HG02678 (cell line): ENCODE results near the gene CHN2.

Experiments used
- ATAC-seq: cut with Tn5 transposase; IDR thresholded peaks from one replicate; pipeline ENCODE4 v1.9.1; 2021; ENCODE audit warnings: mild to moderate bottlenecking, moderate library complexity; ENCODE audit not compliant: unreplicated experiment

Gene CHN2

DNA sequence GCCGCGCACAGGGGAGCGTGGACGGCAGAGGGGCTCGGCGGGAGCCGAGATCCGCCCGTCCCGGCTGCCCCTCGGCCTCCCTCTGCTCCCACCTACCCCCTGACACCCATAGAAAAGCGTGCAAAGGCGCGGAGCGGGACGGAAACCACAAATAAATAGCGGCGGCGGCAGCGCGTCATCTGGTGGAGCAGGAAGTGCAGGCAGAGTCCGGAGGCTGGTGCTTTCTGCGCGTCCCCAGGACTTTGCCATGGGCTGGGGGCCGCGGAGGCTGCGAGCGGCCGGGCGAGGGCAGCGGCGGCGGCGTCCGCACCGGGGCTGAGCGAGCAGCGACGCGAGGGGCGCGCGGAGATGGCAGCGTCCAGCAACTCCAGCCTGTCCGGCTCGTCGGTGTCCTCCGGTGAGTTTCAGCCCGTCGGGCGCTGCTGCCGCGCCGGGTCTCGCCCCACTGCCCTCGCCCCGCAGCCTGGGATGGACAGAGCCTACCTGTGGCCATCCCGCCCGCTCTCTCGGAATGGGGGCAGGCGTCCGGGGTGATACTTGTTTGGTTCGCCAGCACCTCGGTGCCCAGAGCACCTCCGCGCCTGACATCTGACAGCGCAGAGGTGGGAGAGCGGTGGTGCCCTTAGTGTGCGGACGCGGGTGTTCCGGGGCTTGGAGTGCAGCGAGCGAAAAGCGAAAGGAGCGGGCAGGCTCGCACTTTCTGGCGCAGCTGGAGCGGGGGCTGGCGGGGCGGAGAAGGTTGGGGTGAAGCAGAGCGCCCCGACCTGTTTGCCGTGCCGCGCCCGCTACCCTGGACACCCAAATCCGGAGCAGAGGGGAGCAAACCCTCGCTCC, at the start of gene CHN2:
Gene CHN2, plus strand, starts transcription at position 182 of the 834 bp plus-strand sequence.
- ATAC-seq: no peak

DNA sequence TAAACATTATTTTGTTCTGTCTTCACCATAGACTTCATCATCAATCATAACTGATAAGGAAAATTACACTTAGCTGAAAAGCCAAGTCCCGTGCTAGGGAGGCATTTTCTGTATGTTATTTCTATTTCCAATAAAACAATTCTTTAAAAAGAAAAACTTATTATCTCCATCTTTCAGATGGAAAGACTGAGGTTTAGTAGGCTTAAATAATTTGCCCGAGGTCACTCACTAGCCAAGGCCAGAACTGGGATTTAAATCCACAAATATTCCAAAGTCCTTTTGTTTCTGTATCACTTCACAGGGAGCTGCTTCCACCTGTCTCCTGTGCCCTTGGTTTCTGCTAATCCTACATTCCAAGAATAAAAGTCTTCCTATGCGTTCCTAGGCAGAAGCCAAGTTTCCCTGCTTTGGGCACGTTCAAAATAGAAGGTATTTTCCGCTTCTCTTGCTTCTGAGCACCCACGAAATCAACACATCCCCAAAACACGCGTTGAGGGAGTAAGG, 49.0 kb upstream of the CHN2 start:
- ATAC-seq: no peak

DNA sequence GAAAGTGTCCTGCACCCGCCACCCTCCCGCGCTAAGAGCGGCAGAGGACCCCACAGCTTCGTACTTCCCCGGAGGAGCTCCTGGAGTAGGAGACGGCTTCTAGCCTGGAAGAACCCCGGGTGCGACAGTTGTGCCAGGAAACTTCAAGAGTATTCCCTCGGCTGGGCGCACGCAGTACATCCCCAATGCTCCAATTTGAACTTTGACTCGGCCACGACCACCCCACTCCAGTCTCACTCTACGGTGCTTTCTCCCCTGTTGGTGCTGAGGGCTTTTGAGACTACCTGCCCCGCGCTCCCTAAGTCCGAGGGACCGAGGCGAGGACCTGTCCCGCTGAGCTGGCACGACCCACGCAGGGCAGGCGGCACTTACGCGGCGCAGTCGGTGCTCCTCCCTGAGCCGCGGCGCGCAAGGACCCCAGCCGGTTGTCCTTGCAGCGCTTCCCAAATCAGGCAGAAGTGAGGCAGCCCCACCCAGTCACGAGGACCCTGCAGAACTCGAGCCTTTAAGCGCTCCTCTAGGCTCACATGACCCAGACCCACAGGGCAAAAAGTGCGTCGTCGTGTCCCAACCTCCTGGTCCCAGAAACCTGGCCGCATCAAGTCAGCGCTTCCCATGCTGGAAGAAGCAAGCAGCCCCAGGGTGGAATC, 48.4 kb upstream of the CHN2 start, which contains the start of gene CPVL:
Gene CPVL, minus strand, starts transcription at position 481 of the 650 bp plus-strand sequence. CDS start 25,476 bp downstream, outside the sequence.
- ATAC-seq: no peak

DNA sequence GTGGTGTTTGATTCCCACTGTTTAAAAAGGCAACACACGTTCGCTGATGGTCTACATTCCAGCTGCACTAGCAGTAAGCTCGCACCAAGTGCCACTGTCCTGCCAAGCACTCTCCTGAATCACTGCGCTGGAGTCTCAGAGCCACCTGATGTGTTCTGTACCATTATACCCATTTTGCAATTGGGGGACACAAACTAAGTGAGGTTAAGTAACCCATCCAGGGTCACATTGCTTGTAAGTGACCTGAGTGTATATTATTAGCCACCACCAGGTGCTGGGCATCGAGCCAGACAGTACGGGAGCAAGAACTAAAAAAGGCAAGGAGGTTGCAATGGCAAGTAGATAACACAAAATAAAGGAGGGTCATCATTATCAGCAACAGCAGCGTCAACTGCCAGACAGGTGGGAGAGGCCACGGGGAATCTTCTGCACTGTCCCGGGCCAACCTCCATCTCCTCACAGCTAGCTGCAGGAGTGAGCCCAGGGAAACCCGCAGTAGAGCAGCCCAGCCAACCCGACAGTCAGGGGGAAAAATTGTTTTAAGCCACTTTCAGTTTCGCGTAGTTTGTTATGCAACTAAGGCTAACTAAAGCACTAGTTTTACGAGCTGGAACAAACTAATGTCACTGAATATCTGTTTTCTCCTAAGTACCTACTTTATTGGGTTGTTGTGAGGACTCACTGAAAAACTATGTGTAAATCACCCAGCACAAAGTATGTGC, 47.5 kb upstream of the CHN2 start:
- ATAC-seq: no peak

DNA sequence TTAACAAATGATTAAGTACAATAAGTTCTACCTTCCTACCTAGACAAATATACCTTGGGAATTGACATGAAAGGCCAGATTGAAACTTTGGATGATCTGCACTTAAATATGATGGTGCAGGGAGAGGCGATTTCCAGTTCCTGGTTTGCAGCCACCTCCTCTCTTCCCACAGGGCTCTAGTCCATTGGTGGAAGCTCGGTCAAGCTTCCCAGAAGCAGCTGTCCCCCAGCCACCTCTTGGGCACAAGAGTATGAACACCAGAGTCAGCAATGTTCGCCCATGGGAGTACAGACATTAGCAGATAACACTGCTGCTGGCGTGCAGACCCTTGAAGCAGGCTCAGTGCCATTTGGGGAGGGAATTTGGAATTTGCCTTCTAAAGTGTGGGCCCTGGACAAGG, 46.8 kb upstream of the CHN2 start:
- ATAC-seq: no peak

DNA sequence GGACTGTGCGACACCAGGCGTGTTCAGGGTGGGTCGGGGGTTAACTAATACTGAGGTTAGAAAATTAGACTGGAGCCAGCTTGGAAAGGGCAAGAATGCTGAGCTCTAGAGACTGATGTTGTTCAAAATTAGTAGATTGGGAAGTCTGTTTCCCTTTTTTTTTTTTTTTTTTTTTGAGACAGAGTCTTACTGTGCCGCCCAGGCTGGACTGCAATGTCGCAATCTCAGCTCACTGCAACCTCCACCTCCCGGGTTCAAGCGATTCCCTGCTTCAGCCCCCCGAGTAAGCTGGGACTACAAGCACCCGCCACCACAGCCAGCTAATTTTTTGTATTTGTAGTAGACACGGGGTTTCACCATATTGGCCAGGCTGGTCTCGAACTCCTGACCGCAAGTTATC, 45.5 kb upstream of the CHN2 start:
- no peak for ATAC-seq

DNA sequence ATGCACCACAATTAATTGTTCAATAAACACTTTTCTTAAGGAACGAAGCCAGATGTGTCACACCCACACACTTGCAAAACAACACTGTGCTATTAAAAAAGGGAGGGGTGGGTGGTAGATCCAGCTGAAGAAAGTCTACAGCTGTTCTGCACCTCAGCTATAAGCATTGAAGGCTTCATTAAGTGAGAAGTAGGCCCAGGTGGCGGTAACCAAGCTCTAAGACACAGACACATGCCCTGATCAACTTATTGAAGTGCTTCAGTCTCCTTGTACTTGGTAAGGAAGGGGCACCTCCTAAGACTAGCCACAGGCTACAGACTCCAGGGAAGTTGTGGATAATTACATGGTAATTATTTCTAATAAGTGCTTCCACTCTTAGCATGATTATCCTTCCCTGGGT, 43.7 kb upstream of the CHN2 start:
- ATAC-seq: no peak

DNA sequence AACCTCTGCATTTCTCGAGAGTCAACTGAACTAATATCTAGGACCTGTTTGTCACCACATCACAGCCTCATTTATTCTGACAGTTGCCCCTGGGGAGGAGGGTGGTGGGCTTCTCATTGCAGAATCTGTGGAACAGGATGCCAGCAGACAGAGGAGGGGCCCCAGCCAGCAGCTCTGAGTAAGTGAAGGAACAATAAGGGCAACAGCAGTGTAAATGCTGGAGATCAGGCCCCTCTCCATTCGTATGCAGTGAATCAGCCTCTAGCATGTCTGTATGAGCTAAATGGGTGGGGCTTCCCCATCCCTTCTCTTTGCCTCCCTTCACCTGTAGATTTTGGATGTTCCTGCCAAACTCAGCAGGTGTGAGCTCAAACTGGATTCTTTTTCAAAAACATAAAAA, 40.5 kb upstream of the CHN2 start:
- ATAC-seq: no peak

DNA sequence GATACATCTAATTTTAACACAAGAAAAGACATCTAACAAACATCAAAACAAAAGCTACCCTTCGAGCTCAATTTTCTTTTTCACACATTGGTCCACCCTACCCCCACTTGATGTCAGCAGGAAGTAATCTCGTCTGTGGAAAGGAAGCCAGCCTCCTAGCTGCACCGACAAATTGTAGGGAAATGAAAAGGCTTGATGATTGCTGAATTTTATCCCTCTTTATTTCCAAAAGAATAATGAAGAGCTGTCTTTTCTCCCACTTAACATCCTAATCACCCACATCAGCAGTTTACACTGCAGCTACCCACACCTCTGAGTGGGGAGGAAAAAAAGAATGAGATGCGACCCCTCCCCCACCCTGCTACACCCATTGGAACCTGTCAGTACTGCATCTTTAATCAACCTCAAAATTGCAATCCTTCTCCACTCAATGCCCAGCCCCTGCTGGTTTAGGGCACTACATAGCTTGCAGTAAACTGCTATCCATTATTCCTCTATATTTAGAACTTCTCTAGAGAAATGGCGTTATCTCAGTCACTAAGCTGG, 37.6 kb upstream of the CHN2 start:
- ATAC-seq: no peak

DNA sequence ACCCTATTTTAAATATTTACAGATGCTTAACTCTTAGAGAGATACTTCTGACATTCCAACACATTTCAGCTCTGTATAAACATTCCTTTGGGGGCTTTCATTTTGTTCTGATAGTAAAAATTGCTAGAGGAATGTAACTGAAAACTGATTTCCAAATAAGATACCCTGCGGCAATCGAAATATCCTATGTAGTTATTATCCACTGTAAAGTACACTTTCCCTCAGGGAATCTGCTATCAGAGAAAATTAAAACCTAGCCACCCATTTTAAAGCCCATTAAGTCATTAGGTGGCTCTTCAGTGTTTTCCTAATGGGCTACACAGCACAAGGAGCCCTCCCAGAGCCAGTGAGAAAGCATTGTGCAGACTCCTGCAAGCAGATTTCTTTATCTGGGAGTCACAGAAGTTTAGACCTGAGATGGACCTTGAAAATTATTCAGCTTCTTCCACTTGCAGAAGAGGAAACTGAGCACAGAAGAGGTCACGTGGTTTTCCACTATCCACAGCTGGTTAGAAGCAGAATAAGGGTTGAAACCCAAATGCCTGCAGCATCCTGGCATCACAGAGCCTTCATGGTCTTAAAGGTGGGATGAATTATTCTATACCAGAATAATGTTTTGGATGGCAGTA, 35.7 kb upstream of the CHN2 start:
- no peak for ATAC-seq

DNA sequence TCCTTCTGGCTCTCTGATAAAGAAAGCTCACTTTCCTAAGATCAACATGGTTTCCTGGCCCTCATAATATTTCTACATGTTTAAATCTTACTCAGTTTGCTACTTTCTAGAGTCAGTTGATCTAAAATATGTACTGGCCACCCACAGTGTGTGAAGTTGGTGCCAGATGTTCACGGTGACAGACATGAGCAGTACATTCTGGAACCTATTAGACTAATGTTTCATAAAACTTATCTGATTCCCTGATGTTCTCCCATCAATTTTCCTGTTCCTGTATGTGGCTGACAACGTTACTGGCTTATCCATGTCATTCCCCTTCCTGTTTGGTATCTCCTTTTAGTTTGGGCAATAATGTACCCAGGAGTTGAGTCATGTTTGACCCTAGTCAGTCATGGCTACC, 34.5 kb upstream of the CHN2 start:
- no peak for ATAC-seq

DNA sequence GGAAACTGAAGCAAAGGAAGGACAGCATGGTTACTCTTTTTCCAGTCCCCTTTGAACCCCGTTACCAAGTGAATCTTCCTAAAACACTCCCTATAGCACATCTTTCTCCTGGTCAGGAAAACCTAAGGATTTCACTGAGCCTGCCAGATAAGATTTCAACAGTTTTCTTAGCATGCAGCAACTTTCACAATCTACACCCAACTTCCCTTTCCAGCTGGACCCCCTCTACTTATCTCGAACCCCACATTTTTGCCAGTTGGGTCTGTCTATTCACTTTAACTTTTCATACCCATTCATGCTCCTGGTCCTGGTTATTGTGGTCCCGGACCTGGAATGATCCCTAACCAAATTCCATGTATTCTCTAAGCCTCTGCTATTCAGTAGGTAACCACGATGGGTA, 33.3 kb upstream of the CHN2 start:
- ATAC-seq: no peak

DNA sequence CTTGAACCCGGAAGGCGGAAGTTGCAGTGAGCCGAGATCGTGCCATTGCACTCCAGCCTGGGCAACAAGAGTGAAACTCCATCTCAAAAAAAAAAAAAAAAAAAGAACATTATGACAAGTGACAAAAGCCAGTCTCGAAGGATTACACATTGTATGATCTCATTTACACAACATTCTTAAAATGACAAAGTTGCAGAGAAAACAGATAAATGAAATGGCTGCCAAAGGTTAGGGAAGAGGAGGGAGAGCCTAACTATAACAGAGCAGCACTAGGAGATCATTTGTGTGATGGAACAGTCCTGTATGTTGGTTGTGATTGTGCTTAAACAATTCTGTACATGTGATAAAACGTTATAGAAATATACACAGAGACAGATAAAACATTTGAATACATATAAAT, 32.0 kb upstream of the CHN2 start:
- ATAC-seq: no peak

DNA sequence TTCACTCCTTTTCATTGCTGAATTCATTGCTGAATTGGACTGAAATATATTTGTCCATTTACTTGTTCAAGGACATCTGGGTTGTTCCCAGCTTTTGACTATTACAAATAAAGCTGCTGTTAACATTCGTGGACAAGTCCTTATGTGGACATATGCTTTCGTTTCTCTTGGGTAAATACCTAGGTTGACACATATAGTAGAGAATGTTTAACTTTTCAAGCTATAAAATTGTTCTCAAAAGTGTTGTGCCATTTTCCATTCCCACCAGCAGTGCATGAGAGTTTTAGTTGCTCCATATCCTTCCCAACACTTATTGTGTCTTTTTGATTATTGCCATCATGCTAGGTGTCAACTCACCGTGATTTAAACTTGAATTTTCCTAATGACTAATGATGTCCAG, 30.7 kb upstream of the CHN2 start:
- no peak for ATAC-seq

DNA sequence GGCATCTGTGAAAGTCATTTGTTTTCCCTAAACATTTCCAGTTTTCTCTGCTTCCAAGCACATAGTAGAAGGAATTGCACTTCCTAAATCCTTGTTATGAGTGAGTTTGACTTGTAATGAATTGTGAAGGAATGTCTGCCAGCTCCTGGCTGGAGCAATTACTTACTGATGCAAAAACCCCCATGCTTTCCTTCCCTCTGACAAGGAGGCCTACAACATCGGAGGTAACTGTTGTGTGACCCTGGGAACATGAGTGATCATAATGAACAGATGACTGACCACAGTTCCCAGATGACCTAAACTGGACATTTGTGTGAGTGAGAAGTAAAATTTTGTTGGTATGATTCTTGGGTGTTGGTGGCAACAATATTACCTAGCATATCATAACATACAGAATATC, 26.9 kb upstream of the CHN2 start:
- ATAC-seq: no peak

DNA sequence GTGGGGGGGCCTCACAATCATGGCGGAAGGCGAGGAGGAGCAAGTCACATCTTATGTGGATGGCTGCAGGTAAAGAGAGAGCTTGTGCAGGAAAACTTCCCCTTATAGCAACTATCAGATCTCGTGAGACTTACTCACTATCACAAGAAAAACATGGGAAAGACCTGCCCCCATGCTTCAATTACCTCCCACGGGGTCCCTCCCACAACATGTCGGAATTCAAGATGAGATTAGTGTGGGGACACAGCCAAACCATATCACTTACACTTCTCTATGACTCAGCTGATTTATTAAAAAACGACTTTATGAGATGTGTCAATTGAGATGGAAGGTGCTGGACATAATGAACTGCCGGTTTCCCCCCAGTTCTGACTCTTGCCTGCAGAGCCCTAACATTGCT, 23.8 kb upstream of the CHN2 start:
- no peak for ATAC-seq

DNA sequence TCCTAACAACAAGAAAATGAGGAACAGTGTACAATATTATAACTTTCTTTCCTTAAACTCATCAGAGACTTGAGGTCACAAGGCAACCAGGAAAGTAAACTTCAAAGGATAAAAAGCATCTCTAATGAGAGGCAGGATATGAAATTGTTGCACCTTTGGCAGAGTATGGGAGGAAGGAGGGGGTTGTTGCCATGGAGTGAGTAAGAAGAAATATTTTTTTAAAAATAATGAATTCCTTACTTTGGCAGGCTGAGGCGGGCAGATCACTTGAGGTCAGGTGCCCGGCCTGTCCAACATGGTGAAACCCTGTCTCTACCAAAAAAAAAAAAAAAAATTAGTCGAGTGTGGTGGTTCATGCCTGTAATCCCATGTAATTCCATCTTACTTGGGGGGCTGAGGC, 21.1 kb upstream of the CHN2 start:
- no peak for ATAC-seq

DNA sequence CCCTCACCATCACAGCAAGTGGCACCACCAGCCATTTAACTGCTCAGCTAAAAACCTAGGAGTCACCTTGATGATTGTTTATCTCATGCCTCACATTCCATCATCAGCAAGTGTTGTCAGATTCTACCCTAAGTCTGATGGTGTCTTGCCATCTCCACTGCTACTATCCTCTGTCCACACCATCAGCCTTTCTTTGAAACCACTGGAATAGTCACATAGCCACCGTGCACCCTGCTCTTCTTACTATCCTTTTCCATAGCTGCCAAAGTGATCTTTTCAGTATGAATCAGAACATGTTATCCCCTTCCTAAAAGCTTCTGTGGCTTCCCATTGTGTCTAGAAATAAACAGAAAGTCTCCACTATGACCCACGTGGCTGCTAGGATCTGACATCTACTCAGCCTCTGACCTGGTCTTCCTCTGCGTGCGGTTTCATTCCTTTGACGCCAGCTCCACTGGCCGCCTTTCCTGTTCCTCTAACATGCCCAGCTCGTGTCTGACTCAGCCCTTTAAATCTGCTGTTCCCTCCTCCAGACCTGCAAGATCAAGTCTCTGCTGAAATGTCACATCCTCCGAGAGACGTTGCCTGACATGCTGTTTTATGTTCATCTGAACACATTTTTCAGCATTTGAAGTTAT, 16.5 kb upstream of the CHN2 start:
- ATAC-seq: no peak

DNA sequence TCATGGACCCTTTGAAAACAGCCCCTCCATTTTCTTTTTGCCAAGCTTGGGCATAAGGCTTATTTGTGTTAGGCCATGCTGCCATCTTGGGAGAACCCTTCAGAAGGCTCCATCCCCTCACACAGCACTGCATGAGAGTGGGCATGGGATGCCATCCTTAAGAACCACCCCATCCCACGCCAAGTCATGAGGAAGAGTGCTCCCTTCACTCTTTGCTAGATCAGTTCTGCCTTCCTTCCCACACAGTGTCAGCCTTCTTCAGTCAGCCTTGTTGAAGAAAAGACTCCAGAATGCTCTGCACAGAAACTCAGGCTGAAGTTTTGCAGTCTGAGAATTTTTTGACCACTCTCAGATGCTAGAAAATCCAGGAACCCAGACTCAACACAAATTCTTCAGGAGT, 15.5 kb upstream of the CHN2 start:
- ATAC-seq: no peak

DNA sequence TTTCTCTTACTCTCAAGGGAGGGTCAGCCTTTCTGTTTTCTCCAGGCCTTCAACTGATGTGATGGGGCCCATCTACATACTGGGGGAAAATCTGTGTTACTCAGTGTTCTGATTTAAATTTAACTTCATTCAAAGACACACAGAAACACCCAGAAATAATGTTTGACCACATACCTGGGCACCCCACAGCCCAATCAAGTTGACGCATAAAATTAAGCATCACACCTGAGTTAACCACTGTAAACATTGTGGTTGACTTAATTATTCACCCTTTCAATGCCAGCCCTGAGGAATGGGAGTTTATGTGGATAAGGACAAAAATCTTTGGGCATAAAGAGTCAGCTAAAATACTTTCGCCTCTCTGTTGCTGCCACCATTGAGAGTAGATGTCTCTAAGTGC, 10.0 kb upstream of the CHN2 start:
- ATAC-seq: no peak
